BJ (cell line): ENCODE measurements around the gene ABCG4. TPM values are rescaled to one million over a fixed set of nuclear protein-coding genes. Genes with fewer than 3 reads are reported as not detected.

Experiments used
- CTCF ChIA-PET: fragments of 350-600 bp; formaldehyde crosslinking; extraction: SDS; loops from one replicate; lab custom pipeline; 2021; ENCODE audit warnings: antibody characterized with exemption, inconsistent platforms; lab: Yijun Ruan, JAX
- POLR2A ChIA-PET: fragments of 300-600 bp; sonication (Branson Sonifier 250); formaldehyde crosslinking; extraction: SDS; loops from one replicate; lab custom pipeline; 2021; ENCODE audit warnings: antibody characterized with exemption; lab: Charles Lee
- DNase-seq: peaks from one replicate; pipeline ENCODE4 v3.0.0-alpha.2; 2011; ENCODE audit warnings: low read depth
- H3K27me3 ChIP-seq: 2 replicates; pipeline ENCODE4 v1.6.0; 2011; ENCODE audit warnings: low read length; ENCODE audit not compliant: control insufficient read depth, insufficient read depth
- H3K36me3 ChIP-seq: 2 replicates; pipeline ENCODE4 v1.5.1; 2011; ENCODE audit warnings: low read length; ENCODE audit not compliant: control insufficient read depth, insufficient read depth
- H3K4me3 ChIP-seq: 2 replicates; pipeline ENCODE4 v1.5.1; 2011; ENCODE audit warnings: low read depth, mild to moderate bottlenecking, control low read depth, low read length
- polyA plus RNA-seq: library from polyadenylated mRNA; depleted of rRNA; stranded (reverse); fragments of >200 nt; gene quantifications from 2 replicates; pipeline ENCODE4 v1.2.3, GENCODE V29; 2011
- TF ChIP-seq, protein P1 (sequence below): IDR thresholded peaks from 2 replicates; pipeline ENCODE4 v1.5.1; 2011; ENCODE audit warnings: low read depth, mild to moderate bottlenecking, control low read depth, inconsistent platforms, low read length, moderate library complexity; ENCODE audit not compliant: insufficient read depth

The ABCG4 gene
- polyA plus RNA-seq, 1 experiment, result 0.17 TPM

DNA sequence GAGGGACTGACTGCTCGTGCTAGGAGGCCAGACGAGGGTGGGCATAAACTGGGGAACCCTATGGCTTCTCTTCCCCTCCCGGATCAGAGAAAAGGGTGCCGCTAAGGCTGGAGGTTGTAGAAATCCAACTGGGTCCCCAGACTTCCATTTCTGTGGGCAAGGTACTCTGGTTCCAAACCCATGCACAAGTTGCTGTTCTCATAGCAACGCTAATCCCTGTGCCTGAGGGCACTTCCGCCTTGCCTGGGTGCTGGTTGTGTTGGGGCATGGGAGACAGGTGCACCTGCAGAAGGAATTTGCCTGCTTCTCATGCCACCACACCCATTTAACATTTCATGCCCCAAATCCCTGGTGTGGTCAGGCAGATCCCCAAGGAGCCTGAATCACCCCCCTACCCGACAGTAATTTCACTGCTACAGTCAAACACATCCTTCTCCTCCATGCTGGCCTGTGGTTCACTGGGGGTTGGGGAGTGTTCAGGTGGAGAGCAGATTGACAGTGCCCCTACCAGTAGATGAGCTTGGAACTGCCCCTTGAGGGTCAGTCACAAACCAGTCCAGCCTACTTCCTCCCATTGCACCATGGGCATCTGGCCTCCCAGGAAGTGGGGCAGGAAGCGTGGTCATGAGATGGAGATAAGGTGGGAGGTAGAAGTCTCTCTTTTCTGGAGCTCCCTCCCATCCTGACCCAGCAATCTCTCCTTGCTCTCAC, 40.6 kb upstream of the ABCG4 start:
- Histone ChIP-seq H3K4me3 (peak overlapping the region; percentile 82), H3K27me3 (no peaks in the 10 kb centered on the region), H3K36me3 (peaks cover 14% of the 10 kb centered on the region)
- DNase-seq, result no peak
- CTCF ChIA-PET, result interaction anchor here (0.9 to 1.4 kb wide), 3 partner anchors 10 to 216 kb away, joined by 3 to 5 read pairs (median 3); no protein-coding TSS in a partner anchor
- TF ChIP-seq, protein P1, sequence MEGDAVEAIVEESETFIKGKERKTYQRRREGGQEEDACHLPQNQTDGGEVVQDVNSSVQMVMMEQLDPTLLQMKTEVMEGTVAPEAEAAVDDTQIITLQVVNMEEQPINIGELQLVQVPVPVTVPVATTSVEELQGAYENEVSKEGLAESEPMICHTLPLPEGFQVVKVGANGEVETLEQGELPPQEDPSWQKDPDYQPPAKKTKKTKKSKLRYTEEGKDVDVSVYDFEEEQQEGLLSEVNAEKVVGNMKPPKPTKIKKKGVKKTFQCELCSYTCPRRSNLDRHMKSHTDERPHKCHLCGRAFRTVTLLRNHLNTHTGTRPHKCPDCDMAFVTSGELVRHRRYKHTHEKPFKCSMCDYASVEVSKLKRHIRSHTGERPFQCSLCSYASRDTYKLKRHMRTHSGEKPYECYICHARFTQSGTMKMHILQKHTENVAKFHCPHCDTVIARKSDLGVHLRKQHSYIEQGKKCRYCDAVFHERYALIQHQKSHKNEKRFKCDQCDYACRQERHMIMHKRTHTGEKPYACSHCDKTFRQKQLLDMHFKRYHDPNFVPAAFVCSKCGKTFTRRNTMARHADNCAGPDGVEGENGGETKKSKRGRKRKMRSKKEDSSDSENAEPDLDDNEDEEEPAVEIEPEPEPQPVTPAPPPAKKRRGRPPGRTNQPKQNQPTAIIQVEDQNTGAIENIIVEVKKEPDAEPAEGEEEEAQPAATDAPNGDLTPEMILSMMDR, result no peak
- POLR2A ChIA-PET, result interaction anchor here (0.5 kb wide), 1 partner anchor 14 kb away, joined by 3 read pairs; no protein-coding TSS in a partner anchor

- ChIA-PET POLR2A (no interaction called here), CTCF (interaction anchor here (0.9 to 3.2 kb wide), 5 partner anchors 10 to 215 kb away, joined by 3 to 11 read pairs (median 3); a partner anchor contains a TSS)
- TF ChIP-seq, protein P1, result no peak
- Histone ChIP-seq H3K4me3 (no peak overlapping the region), H3K36me3 (peaks cover 18% of the 10 kb centered on the region), H3K27me3 (no peaks in the 10 kb centered on the region)
- no peak for DNase-seq
Observed at GRCh38 chr11:119108857-119109221, 40.0 kb upstream of the ABCG4 start.

DNA sequence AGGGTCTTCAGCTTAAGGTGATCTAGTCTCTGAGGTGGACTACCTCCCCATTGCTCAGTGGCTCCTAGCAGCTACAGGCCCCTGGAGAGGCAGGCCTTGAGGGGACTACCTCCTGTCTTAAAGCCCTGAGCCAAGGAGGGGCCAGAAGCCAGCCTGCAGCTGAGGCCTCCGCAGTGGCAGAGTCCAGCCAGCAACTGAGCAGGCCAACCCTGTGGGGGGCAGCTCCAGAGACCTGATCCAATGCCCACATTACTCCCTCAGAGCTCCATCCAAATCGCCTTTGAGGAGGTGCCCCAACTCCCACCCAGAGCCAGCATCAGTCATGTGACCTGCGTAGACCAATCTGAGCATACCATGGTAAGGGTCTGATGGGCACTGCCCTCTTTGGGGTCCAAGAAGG, 39.0 kb upstream of the ABCG4 start:
- no peaks in the 10 kb centered on the region for H3K27me3 ChIP-seq
- no peak overlapping the region for H3K4me3 ChIP-seq
- peaks cover 23% of the 10 kb centered on the region for H3K36me3 ChIP-seq
- no peak for DNase-seq
- CTCF ChIA-PET, result interaction anchor here (1.1 to 3.2 kb wide), 4 partner anchors 10 to 97 kb away, joined by 3 to 11 read pairs (median 4); partner anchors contain the start of gene CBL
- TF ChIP-seq, protein P1, result no peak
- POLR2A ChIA-PET, result no interaction called here

DNA sequence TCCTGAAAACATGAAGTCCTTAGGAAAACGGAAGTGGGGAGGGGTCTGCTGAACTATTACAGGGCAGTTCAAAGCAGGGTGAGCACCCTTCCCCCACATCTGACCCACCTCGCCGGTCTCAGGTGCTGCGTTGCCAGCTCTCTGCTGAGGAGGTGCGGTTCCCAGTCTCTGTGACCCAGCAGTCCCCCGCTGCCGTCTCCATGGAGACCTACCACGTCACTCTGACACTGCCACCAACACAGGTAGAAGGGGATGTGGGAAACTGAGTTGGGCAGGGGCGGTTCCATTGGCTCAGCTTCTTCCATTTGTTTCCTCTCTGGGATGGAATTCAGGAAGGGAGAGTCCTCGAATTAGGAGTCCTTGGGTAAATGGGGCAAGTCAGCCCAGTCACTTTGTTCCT, 38.4 kb upstream of the ABCG4 start:
- Histone ChIP-seq H3K27me3 (no peaks in the 10 kb centered on the region), H3K36me3 (peaks cover 23% of the 10 kb centered on the region), H3K4me3 (no peak overlapping the region)
- DNase-seq, result no peak
- CTCF ChIA-PET, result interaction anchor here (1.2 to 3.2 kb wide), 2 partner anchors 9 to 96 kb away, joined by 4 to 11 read pairs; partner anchors contain the start of gene CBL
- POLR2A ChIA-PET, result no interaction called here
- TF ChIP-seq, protein P1, result no peak

GRCh38 chr11:119111361-119111925, 37.4 kb upstream of the ABCG4 start:
- TF ChIP-seq, protein P1, result no peak
- POLR2A ChIA-PET, result no interaction called here
- Histone ChIP-seq H3K36me3 (peaks cover 25% of the 10 kb centered on the region), H3K4me3 (no peak overlapping the region), H3K27me3 (no peaks in the 10 kb centered on the region)
- DNase-seq, result no peak
- CTCF ChIA-PET, result interaction anchor here (1.0 to 3.2 kb wide), 4 partner anchors 8 to 23 kb away, joined by 3 to 11 read pairs (median 3); a partner anchor contains a TSS
